Right renal pelvis (tissue), 4 donors: Measurements from ENCODE around the gene SLC16A10. TPM values are rescaled to one million over a fixed set of nuclear protein-coding genes. Genes with fewer than 3 reads are reported as not detected.
"Not testable (repeated sequence)": the region's sequence is repeated elsewhere in the genome, so short reads cannot be mapped to it uniquely, and the experiment has no call there.

Experiments used
- DNase-seq, 4 donors: peaks; one replicate each; pipeline ENCODE4 v3.0.0-alpha.2; 2013; ENCODE audit warnings: low read depth in 4 of 4, low spot score in 3 of 4, missing footprints in 1 of 4
- polyA plus RNA-seq, 4 donors: library from polyadenylated mRNA; unstranded; fragments of 120-200 nt; gene quantifications; one replicate each; pipeline ENCODE4 v1.2.1, GENCODE V29; 2013; ENCODE audit not compliant: insufficient read length in 4 of 4

The SLC16A10 gene
- polyA plus RNA-seq, 4 donors = 24.0 to 28.8 (median 26.6) TPM

- DNase-seq = no peak
These were observed 163.6 kb downstream of the SLC16A10 start for GRCh38 chr6:111250791-111251354.

GRCh38 chr6:111252726-111253125 is 165.4 kb downstream of the SLC16A10 start:
- DNase-seq = no peak

- DNase-seq = no peak
These were observed 166.9 kb downstream of the SLC16A10 start for GRCh38 chr6:111254004-111254778.

DNA sequence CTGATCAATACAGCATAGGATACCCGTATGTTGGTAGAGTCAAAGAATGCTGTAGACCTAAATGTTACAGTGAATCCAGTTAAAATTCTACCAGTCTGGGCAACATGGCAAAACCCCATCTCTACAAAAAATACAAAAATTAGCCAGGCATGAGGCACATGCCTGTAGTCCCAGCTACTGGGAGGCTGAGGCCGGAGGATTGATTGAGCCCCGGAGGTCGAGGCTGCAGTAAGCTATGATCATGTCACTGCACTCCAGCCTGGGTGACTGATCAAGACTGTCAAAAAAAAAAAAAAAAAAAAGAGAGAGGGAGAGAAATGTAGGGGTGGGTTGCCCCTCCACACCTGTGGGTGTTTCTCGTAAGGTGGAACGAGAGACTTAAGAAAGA is 167.5 kb downstream of the SLC16A10 start:
- DNase-seq = no peak

DNA sequence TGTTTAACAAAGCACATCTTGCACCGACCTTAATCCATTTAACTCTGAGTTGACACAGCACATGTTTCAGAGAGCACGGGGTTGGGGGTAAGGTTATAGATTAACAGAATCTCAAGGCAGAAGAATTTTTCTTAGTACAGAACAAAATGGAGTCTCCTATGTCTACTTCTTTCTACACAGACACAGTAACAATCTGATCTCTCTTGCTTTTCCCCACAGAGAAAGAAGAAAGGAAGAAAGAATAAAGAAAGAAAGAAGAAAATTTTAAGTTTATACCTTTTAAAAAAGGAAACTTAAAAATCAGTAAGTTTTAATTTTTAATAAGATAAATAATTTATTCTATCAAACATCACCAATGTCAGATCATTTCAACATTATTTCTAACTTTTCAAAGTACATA is 168.5 kb downstream of the SLC16A10 start:
- DNase-seq = not testable (repeated sequence)

GRCh38 chr6:111256646-111257045 is 169.3 kb downstream of the SLC16A10 start:
- DNase-seq = no peak

DNA sequence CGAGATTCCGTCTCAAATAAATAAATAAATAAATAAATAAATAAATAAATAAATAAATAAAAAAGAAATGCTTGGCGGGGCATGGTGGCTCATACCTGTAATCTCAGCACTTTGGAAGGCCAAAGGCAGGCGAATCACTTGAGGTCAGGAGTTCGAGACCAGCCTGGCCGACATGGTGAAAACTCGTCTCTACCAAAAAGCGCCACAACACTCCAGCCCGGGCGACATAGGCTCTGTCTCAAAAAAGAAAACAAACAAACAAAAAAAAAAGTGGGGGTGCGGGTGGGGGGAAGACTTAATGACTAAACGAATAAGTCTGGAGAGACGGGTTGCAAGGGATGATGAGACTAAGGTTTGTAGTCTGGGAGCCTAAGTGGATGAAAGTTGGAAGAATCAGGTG is 170.7 kb downstream of the SLC16A10 start:
- DNase-seq = no peak

DNA sequence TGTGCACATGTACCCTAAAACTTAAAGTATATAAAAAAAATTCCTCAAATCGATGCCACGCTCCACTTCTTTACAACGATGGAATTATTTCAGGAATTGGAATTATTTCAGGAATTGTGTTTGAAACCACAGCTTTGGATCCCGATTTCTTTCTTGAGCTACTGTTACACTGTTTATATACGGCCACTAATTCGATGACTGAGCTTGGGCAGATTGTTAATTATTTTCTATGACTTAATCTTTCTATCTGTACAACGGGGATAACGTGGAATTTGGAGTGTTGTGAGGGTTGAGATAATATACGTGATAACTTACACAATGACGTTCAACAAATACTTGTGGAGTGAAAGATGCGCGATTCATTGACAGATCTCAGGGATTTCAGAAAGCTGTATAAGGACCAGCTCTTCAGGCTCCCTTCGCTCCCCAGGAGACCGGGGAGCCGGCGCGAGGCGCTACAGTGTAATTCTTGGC is 171.3 kb downstream of the SLC16A10 start:
- no peak for DNase-seq

- peak; percentile 98 to 99 (median 98) for DNase-seq
These were observed 172.0 kb downstream of the SLC16A10 start for GRCh38 chr6:111259089-111259831.

- no peak for DNase-seq
These were observed 173.4 kb downstream of the SLC16A10 start for GRCh38 chr6:111260570-111261298.

GRCh38 chr6:111263837-111264236 is 176.5 kb downstream of the SLC16A10 start:
- no peak for DNase-seq

DNA sequence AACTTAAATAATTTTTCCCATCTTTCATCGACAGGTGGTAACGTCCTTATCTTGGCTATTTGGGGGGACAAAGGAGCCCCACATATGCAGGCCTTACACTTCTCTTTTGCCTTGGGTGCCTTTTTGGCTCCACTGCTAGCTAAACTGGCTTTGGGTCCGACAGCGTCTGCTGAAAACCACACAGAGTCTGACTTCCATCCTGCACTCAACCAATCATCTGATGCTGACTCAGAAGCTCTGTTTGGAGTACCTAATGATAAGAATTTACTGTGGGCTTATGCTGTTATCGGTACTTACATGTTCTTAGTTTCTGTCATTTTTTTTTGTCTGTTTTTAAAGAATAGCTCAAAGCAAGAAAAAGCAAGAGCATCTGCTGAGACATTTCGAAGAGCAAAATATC is 178.5 kb downstream of the SLC16A10 start:
- DNase-seq = no peak

DNA sequence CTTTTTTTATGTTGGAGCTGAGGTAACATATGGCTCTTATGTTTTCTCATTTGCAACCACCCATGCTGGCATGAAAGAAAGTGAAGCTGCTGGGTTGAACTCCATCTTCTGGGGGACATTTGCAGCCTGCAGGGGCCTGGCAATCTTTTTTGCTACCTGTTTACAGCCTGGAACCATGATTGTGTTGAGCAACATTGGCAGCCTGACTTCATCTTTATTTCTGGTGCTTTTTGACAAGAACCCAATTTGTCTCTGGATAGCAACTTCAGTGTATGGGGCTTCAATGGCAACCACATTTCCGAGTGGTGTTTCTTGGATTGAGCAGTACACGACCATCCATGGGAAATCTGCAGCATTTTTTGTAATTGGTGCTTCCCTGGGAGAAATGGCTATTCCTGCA is 179.0 kb downstream of the SLC16A10 start:
- no peak for DNase-seq

GRCh38 chr6:111267764-111268333 is 180.5 kb downstream of the SLC16A10 start:
- DNase-seq = no peak

DNA sequence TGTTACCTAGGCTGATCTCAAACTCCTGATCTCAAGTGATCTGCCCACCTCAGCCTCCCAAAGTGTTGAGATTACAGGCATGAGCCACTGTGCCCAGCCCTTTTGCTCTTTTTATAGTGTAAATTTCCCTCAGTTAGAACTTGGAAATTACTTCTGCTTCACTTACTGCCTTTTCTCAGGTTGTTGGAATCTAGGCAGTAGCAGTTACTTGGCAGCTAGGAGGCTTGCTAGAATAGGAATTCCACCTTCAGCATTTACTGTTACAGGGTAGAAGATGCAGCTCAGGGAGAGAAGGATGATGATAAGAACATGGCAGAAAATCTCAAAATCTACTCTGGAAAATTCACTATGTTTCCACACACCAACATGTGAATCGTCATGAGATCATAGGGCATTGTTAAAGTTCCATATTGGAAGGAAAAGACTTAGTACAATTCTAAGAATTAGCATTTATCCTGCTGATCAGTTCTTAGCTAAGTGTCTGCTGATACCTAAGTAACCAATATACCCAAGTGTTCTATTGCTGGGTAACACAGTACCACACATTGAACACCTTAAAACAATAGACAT is 182.2 kb downstream of the SLC16A10 start:
- DNase-seq = no peak

DNA sequence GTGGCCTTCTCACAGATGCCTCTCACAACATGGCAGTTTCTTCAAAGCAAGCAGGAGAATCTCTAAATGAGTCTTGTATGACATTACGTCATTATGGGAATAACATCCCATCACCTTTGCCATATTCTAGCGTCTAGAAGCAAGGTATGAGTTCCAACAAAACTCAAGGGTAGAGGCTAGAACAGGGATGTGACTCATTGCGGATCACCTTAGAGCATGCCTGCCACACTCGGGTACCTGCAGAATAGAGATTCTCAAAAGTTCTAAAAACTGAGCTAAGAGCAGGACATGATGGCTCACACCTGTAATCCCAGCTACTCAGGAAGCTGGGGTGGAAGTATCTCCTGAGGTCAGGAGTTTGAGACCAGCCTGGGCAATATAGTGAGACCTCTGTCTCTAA is 182.8 kb downstream of the SLC16A10 start:
- DNase-seq = no peak

DNA sequence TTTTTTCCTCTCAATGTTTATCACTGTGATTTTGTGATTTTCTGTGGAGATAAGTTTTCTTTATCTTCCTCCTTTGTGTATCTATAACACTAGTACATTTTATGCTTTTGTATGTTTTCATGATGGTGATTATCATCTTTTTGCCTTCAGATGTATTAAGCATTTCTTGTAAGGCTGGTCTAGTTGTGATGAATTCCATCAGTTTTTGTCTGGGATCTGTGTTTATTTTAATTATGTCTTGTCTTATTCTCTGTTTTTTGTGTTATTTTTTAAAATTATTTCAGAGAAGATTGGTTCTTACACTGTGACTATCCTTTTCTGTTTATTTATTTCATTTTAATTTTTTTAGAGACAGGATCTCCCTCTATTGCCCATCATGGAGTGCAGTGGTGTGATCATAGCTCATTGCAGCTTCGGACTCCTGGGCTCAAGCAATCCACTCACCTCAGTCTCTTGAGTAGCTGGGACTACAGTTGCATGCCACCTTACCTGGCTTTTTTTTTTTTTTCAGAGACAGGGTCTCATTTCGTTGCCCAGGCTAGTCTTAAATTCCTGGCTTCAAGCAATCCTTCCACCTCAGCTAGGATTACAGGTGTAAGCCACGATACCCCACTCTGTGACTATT is 187.4 kb downstream of the SLC16A10 start:
- DNase-seq = no peak

DNA sequence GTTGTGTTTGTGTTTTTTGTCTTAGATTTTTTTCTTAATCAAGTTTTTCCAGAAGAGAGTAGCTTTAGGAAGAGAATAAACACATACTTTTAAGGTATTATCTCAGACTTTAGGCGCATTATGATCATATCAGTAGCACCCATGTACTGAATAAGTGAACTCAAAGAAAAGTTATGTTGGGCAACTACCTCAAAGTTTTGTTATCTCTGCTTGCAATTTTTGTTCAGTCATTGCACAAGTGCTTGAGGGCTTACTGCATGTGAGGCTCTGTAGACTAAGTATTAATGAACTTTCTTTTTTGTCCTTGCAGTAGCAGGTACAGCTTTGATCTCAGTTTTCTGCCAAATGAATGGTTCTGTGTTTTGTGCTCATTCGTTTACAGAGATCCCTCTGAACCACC is 189.0 kb downstream of the SLC16A10 start:
- DNase-seq = no peak

- no peak for DNase-seq
These were observed 189.4 kb downstream of the SLC16A10 start for GRCh38 chr6:111276736-111277135.

DNA sequence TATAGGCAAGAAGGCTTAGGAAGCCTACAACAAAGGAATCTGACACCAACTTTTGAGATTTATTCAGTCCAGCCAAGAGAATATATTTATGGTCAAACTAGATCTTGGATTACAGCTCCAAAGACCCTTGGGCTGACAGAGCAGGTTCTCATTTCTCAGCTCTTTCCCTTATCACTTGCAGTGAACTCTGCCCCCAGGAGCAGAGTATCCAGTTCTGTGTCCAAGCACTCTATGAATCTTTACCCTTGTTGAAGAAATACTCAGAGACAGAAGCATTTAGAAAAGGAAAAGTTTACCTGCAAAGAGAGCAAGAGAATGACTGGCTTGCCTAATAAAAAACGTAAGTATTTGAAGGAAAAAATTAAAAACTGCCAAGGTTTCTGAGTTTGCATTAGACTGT is 190.5 kb downstream of the SLC16A10 start:
- no peak for DNase-seq
